ENCODE data around the gene SFTPA2. TPM values are rescaled to one million over a fixed set of nuclear protein-coding genes. Genes with fewer than 3 reads are reported as not detected.
"Not testable (repeated sequence)": the region's sequence is repeated elsewhere in the genome, so short reads cannot be mapped to it uniquely, and the experiment has no call there.

SFTPA2 gene
- total RNA-seq, 1 donor from 2014 or later, result 0.35 TPM

DNA sequence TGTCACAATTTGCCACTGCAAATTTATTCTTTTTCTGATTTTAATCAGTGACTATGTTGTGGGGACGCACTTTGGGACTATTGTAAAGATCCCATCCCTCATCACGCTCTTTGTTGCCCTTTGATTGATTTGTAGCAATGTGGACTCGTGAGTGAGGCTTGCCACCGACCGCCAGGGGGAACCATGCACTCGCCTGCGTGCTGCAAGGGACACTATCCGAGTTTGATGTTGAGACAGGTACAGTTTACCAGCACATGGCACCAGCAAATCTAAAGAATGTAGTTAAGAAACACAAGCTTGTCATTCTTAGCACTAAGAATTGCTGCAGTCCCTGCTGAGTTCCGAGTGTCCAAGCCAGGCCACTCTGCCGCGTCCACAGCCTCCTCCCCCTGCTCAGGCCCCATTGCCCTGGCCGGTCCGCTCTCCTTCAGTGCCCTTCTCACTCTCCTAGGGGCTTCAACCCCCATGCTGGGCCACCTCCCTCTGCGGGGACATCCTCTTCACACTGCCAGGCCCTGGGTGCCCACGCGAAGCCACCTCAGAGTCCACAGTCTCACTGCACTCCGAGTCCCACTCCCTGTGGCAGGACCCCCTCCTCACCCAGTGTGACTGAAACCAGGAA is 2.0 kb upstream of the SFTPA2 start:
- intact Hi-C loops (cut with micrococcal nuclease), result no loop called here
- peak; percentile 87 for ATAC-seq
- DNase-seq, result peak; percentile 77

DNA sequence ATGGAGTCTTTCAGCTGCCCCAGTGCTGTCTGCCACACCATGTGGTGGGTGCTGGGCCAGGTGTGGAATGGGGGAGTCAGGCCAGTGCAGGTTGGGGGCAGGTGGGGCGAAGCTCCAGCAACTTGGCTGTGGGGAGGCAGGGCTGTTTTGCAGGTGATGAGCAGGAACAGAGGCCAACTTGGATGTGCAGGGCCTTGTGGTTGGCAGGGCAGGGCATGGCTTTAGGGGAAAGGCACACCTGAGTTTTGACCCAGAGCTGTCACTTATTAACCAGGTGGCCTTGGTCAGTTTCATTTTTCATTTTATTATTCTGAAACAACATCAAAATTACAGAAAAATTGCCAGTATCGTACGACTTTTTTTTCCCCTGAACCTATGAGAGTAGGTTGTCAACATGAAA is 1.1 kb upstream of the SFTPA2 start:
- DNase-seq (no peak), ATAC-seq (no peak)
- intact Hi-C loops (cut with micrococcal nuclease), result no loop called here

DNA sequence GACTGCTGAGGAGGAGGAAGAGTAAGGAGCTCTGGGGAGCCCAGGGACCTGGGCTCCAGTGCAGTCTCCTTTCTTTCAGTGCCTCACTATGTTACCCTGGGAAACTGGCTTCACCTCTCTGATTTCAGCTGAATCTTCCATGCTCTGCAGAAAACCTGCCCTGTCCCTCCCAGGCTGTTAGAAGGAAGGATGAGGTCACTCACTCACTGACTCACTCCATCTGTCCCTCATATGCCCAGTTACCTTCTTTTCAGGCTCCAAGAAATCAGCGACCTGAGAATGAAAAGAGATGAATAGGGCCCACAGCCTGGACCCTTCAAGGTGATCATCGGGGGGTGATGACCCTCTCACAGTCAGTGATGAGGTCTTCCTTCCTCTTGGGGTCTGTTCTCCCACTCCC is 481 bp downstream of the SFTPA2 start:
- DNase-seq, result no peak
- intact Hi-C loops (cut with micrococcal nuclease), result no loop called here
- ATAC-seq, result no peak

DNA sequence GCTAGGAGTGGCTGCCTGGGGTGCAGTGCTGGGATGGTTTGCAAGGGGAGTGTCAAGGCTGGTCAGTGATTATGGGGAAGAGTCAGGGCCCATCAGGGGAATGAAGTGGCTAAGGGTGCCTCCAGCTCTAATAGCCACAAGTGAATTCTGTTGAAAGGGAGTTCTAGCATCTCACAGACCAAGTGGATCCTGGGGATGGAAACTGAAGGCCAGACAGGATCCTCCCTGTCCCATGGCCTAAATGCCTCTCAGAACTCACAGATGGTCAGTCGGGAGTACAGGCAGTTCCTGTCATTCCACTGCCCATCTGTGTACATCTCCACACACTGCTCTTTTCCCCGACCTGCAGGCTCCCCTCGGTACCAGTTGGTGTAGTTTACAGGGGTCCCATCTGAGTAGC is 3.2 kb downstream of the SFTPA2 start:
- intact Hi-C loops (cut with micrococcal nuclease); DNase-seq; ATAC-seq: not testable (repeated sequence)

DNA sequence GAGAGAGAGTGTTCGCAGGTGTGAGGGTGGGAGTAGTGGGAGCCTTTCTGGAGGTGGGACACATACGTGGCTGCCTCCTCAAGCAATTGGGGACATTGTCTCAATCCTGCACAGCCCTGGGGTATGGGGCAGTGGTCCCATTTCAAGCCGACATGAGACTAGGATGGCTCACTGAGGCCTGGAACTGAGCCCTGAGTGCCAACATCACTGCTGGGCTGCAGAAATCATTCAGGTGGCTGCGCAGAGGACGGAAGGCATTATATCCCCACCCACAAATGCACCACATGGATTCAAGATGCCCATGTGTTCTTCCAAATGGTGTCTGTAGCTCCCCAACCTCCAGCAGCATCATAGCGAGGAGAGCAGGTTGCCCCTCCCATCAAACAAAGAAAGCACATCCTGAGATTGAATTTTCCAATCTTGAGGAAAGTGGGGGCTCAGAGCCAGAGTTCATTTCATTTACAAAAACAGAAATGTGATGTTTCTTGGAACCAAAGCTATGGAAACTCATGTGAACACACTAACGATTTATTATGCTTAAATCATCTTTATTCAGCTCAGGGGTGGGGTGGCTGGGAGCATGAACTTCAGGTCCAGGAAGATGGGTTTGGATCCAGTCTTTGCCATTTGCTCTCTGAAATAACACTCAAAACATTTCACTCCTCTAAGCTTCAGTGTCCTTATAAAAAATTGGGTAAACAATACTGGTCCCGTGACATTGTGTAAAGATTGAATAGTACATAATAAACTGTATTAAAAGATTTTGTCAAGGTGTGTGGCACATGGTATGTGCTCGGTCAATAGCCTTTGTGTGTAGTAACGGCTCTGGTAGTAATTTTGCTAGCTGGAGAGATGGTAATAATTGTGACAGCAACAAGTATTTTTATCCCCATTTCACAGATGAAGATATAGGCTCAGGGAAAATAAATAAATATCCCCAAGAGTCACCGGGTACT is 4.6 kb downstream of the SFTPA2 start:
- no peak for ATAC-seq
- intact Hi-C loops (cut with micrococcal nuclease), result no loop called here
- no peak for DNase-seq

DNA sequence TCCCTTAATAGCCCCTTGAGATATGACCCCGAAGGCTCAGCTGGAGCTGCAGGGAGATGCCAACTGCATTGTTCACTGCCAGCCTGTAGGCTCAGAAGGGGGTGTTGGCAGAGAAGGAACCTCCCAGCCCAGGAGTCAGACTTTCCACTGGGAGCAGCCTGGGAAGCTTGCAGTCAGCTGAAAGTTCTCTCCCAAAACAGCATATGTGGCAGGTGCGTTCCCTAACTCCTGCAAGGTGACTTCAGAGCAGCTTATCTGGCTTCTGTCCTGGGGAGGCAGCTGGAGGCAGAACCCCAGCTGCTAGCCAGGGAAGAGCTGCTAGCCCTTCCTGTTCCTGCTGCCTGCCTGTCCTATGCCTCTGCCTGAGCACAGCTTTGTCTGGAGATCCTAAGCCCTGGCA is 8.1 kb downstream of the SFTPA2 start:
- intact Hi-C loops (cut with micrococcal nuclease), result no loop called here
- peak; percentile 77 for ATAC-seq

DNA sequence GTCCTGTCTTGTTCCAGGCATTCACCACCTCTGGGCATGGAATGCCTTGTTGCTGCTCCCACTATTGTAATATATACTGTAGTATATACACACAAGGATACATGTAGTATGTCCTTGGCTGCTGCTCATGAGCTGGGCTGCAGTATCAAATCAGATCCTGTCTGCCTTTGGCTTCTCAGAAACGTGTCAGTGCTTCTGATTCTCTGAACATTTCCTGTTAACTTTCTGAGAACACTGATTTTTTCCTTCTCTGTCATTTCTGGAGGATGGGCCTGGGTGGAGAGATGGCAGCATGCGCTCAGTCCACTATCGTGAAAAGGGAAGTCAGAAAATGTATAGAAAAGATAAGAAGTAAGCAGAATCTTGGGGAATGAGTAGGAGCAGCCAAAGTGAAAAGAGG is 12.2 kb downstream of the SFTPA2 start:
- no peak for ATAC-seq
- intact Hi-C loops (cut with micrococcal nuclease), result no loop called here
- DNase-seq, result no peak

More for the DNA sequence above, 8.1 kb downstream of the SFTPA2 start:
- DNase-seq, result no peak

DNA sequence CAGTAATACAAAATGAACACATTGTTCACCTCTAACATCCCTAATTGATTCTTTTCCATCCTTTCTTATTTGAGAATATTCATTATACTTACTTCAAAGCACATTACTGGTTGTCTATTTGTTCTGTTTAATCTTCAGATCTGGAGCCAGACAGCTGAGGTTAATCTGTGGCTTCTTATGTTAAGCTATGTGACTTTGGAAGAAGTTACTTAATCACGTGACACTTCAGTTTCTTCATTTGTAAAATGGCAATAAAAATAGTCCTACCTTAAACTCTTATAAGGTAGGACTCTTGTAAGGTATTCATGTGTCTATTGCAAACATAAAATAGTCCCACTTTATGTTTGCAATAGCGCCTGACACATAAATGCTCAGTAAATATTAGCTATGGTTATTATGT is 13.1 kb downstream of the SFTPA2 start:
- ATAC-seq; DNase-seq; intact Hi-C loops (cut with micrococcal nuclease): not testable (repeated sequence)

DNA sequence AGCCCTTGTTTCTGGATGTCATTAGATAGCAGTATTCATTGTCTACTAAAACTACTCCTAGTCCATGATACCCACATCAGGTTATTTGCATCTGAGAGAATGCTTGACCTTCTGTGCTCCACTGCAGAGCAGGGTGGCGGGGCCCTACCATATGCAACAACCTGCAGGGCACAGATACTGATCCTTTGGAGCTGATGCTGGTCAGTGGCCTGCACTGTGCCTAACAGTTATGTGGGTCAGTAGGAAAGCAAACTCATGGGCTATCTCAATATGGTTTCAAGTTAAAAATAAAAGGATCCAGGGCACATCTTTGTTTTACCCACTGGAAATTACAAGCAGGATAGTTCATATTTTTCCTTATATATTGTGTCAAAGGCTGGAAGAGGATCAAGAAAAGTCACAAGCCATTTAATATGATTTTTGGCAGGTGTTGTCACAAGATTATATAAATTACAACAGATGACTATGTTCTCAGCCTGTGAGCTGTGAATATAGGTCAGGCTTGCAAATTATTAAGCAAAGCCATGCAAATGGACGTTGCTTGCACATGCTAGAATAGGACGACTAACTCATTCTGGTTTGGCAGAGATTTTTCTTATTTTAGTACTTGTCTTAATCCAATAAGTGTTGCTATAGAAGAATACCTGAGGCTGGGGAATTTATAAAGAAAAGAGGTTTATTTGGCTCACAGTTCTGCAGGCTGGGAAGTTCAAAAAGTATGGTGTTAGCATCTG is 15.1 kb downstream of the SFTPA2 start:
- ATAC-seq; DNase-seq; intact Hi-C loops (cut with micrococcal nuclease): not testable (repeated sequence)

DNA sequence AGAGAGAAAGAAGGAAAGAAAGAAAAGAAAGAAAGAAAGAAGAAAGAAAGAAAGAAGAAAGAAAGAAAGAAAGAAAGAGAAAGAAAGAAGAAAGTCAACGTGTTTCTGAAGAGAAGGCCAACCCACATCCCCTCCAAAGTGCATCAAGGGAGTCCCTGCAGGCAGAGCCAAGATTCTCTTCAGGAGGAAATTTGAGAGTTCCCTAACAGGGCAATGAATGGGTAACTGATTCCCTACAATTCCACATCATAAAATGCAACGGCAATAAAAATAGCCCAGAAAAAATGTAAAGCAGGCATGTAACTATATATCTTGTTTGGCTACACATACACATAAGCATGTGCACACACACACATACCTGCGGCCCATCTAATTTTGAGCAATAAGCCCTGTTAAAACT is 15.8 kb downstream of the SFTPA2 start:
- ATAC-seq; DNase-seq; intact Hi-C loops (cut with micrococcal nuclease): not testable (repeated sequence)

DNA sequence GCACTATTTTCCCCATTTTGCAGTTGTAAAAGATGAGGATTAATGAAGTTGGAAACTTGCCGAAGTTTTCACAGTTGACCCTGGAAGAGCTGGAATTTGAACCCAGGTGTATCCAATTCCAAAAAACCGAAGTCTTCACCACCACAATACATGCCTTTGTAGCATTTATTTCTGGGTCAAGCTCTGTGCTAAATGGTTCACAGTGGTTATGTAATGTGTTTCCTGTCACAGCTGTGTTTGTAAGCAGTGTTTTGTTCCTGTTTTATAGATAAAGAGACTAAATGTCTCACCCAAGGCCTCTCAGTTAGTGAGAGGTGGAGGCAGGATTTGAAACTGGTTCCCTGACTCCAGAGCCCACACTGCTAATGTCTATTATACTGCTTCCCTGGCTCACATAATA is 17.6 kb downstream of the SFTPA2 start:
- DNase-seq (no peak), ATAC-seq (no peak)
- intact Hi-C loops (cut with micrococcal nuclease), result no loop called here

DNA sequence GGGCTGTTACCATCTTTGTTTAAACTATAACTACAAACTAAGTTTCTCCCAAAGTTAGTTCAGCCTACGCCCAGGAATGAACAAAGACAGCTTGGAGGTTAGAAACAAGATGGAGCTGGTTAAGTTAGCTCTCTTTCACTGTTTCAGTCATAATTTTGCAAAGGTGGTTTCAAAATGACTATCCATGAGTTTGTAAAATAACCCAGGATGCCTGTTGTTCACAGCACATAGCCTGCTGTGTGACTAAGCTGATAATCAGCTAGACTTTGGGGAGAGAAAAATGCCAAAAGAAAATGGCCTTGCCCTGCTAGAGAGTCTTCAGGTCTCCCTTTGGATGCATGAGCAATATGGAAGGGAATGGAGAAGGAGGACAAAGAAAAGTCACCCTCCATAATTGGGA is 19.3 kb downstream of the SFTPA2 start:
- DNase-seq; ATAC-seq; intact Hi-C loops (cut with micrococcal nuclease): not testable (repeated sequence)

DNA sequence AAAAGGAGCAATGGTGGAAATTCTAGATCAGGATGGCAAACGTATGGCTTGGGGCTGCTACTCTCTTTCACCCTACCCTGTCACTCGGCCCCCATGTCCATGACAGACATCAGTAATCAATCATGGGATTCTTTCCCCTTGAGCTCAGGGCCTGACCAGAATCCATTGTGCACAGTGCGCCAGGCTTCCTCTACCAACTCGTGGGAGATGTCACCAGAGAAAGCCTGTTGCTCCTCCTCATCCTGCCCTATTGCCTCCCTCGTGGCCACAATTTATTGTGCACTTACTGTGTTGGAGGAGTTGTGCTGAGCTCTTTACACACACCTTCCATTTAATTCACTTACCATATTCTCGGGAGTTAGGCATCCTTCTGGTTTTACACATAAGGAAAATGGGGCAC is 21.9 kb downstream of the SFTPA2 start:
- ATAC-seq; intact Hi-C loops (cut with micrococcal nuclease); DNase-seq: not testable (repeated sequence)

DNA sequence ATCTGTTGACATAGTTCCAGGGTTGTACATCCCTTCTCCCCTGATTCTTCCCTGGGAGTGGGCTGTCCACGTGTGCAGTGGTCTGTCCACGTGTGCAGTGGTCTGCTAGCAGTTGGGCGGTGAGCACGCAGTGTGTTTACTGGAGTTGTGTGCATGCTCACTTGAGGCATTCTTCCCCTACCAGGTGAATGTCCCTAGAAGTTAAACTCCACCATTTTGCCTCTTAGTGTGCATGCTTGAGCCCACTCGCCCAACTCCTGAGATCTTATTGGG is 26.4 kb downstream of the SFTPA2 start:
- DNase-seq; intact Hi-C loops (cut with micrococcal nuclease); ATAC-seq: not testable (repeated sequence)

DNA sequence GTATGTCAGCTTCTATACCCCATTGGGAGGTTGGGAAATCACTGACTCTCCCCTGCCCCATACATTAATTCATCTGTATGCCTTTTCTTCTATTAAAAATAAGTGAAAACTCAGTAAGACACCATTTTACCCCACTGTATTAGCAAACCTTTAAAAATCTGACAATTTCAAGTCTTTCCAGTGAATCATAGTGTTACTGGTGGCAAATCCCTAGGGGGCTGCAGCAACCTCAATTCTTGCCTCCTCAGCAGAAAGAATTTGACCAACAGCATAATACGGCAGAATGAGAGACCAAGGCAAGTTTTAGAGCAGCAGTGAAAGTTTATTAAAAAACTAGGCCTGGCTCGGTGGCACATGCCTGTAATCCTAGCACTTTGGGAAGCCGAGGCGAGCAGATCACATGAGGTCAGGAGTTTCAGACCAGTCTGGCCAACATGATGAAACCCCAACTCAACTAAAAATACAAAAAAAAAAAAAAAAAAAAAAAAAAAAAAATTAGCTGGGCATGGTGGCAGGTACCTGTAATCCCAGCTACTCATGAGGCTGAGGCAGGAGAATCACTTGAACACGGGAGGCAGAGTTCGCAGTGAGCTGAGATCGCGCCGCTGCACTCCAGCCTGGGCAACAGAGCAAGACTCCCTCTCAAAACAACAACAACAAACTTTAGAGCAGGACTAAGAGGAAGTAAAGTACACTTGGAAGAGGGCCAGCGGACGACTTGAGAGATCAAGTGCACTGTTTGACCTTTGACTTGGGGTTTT is 26.9 kb downstream of the SFTPA2 start:
- intact Hi-C loops (cut with micrococcal nuclease); DNase-seq; ATAC-seq: not testable (repeated sequence)

DNA sequence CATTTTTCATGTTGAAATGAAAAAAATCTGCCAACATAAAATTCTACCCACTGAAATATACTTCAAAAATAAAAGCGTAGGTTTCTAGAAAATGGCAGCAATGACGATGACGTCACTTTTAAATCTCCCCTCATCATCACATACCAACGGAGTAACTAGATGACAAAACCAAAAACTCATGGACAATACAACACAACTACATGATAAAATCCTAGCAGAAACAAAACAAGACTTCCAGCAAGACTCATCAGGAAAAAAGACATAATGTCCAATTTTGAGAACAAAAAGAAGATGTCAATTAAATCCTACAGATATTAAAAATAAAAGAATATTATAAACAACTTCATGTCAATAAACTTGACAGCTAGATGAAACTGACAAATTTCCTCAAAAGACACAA is 31.9 kb downstream of the SFTPA2 start:
- intact Hi-C loops (cut with micrococcal nuclease), result not testable (repeated sequence)

DNA sequence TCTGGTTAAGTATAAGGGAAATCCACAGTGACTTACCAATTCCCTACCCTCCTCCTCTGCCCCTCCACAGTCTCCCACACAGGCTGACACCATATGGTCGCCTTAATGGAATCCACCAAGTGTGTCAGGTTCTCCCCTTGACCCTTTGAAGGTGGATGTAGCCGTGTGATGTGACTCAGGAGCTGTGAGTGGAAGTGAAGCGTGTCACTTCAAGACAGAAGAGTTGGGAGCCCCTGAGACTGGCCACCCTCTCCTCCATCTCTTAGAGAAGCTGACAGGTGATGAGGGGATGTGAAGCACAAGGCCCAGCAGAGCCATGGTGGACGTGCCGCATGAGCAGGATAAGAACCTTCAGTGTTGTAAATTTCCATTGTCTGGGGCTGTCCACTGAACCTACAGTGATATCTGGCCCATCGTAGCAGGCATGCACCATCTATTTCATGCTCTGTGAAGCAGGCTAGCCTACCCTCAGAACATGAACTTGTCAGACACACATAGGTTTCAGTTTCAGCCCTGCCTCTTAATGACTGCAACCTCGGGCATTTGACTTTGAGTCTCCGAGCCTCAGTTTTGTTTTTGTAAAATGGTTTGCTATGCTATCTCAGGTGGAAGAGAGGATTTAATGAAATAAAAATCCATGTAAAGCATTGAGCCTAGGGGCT is 35.0 kb downstream of the SFTPA2 start:
- DNase-seq; ATAC-seq; intact Hi-C loops (cut with micrococcal nuclease): not testable (repeated sequence)

More for the DNA sequence above, 31.9 kb downstream of the SFTPA2 start:
- not testable (repeated sequence) for DNase-seq, ATAC-seq

DNA sequence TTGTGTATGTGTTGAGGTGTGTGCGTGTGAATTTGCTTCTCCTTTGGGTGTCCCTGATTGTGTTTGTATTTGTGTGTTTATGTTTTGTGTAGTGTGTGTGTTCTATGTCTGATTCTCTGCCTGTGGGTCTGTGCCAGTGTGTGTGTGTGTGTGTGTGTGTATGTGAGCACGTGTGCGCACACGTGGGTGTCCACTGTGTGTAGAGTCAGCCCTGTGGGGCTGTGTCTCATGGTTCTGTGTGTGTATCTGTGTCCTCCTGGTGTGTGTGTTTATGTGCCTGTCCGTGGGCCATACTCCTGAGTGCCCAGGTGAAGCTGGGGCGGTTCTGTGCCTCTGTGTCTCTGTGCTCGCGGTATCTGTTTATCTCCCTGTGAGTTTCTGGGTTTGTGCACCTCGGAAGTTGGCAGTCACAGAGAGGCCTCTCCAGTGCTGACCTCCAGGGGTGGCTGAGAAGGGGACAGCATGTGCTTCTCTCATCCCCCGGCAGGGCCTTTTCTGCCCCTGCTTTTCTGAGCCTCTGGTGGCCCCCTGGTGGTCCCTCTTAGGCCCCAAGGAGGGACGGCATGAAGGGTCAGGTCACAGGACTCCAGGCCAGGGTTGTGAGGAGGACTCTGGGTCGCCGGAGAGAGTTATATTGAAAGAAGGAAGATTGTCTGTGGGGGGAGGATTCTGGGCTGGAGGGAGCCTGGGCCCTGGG is 36.9 kb downstream of the SFTPA2 start:
- intact Hi-C loops (cut with micrococcal nuclease); DNase-seq; ATAC-seq: not testable (repeated sequence)
